HG03571 (cell line): Measurements from ENCODE around the gene STPG4.

Source experiments
- ATAC-seq: cut with Tn5 transposase; IDR thresholded peaks from one replicate; pipeline ENCODE4 v1.9.1; 2021; ENCODE audit not compliant: unreplicated experiment

Gene STPG4

GRCh38 chr2:47037678-47038077, 117.4 kb downstream of the STPG4 start:
- no peak for ATAC-seq
